Hepatocyte (in vitro differentiated cells): ENCODE measurements around the gene RUNX1. TPM values are rescaled to one million over a fixed set of nuclear protein-coding genes. Genes with fewer than 3 reads are reported as not detected.

Source experiments
- DNase-seq: peaks from one replicate; pipeline ENCODE4 v3.0.0-alpha.2; 2016; ENCODE audit warnings: low spot score
- H2AFZ ChIP-seq: fragments of 200-600 bp; sonication (generic); 2 replicates; pipeline ENCODE4 v1.6.0; 2016; ENCODE audit warnings: antibody characterized with exemption, mild to moderate bottlenecking
- H3K27ac ChIP-seq: fragments of 200-600 bp; sonication (generic); 2 replicates; pipeline ENCODE4 v1.5.1; 2016; ENCODE audit warnings: mild to moderate bottlenecking
- H3K27me3 ChIP-seq: fragments of 200-600 bp; sonication (generic); 2 replicates; pipeline ENCODE4 v1.6.1; 2016
- H3K36me3 ChIP-seq: fragments of 200-600 bp; sonication (generic); replicated peaks from 2 replicates; pipeline ENCODE4 v1.5.1; 2016; ENCODE audit warnings: low read depth; ENCODE audit not compliant: insufficient read depth
- H3K4me1 ChIP-seq: fragments of 200-600 bp; sonication (generic); 2 replicates; pipeline ENCODE4 v1.5.1; 2016; ENCODE audit warnings: mild to moderate bottlenecking, moderate library complexity; ENCODE audit not compliant: insufficient read depth
- H3K4me2 ChIP-seq: fragments of 200-600 bp; sonication (generic); 2 replicates; pipeline ENCODE4 v1.6.0; 2016
- H3K4me3 ChIP-seq: fragments of 200-600 bp; sonication (generic); 2 replicates; pipeline ENCODE4 v1.5.1; 2016; ENCODE audit warnings: mild to moderate bottlenecking
- H3K79me2 ChIP-seq: fragments of 200-600 bp; sonication (generic); 2 replicates; pipeline ENCODE4 v1.6.0; 2017; ENCODE audit warnings: mild to moderate bottlenecking
- H3K9me2 ChIP-seq: fragments of 200-600 bp; sonication (generic); replicated peaks from 2 replicates; pipeline ENCODE4 v1.6.0; 2017; ENCODE audit warnings: mild to moderate bottlenecking; ENCODE audit not compliant: insufficient read depth
- H3K9me3 ChIP-seq: fragments of 200-600 bp; sonication (generic); 2 replicates; pipeline ENCODE4 v1.5.1; 2016; ENCODE audit warnings: low read depth, mild to moderate bottlenecking
- H4K20me1 ChIP-seq: fragments of 200-600 bp; sonication (generic); 2 replicates; pipeline ENCODE4 v1.6.0; 2016; ENCODE audit warnings: mild to moderate bottlenecking; ENCODE audit not compliant: insufficient read depth, poor library complexity, severe bottlenecking
- CTCF ChIP-seq: fragments of 200-600 bp; sonication (generic); IDR thresholded peaks from 2 replicates; pipeline ENCODE4 v1.5.1; 2016; ENCODE audit warnings: antibody characterized with exemption, mild to moderate bottlenecking; ENCODE audit not compliant: poor library complexity
- EZH2 ChIP-seq: fragments of 200-600 bp; sonication (generic); IDR thresholded peaks from 2 replicates; pipeline ENCODE4 v1.6.1; 2016; ENCODE audit warnings: antibody characterized with exemption, mild to moderate bottlenecking, borderline replicate concordance
- EZH2phosphoT487 ChIP-seq: fragments of 200-600 bp; sonication (generic); IDR thresholded peaks from one replicate; pipeline ENCODE4 v1.6.1; 2018; ENCODE audit warnings: antibody characterized with exemption, mild to moderate bottlenecking, low read depth, moderate library complexity; ENCODE audit not compliant: unreplicated experiment, severe bottlenecking
- WGBS: methylation state at CpG from one replicate; pipeline ENCODE4 v1.1.6; 2016; ENCODE audit warnings: low lambda C conversion rate; ENCODE audit errors: missing lambda C conversion rate; 5-methylcytosine and 5-hydroxymethylcytosine counted together
- polyA plus RNA-seq: library from polyadenylated mRNA; unstranded; fragments of >200 nt; fragmentation: Nextera tagmentation; extraction: Ambion mirVana; gene quantifications from 2 replicates; pipeline ENCODE4 v1.2.1, GENCODE V29; 2016
- total RNA-seq: library from RNA; depleted of rRNA; stranded (reverse); fragments of >200 nt; gene quantifications from 2 replicates; pipeline ENCODE4 v1.2.3, GENCODE V29; 2014

RUNX1 gene
- total and polyA plus RNA-seq, 2 experiments from 2014 or later: 8.5 to 10.9 TPM

DNA sequence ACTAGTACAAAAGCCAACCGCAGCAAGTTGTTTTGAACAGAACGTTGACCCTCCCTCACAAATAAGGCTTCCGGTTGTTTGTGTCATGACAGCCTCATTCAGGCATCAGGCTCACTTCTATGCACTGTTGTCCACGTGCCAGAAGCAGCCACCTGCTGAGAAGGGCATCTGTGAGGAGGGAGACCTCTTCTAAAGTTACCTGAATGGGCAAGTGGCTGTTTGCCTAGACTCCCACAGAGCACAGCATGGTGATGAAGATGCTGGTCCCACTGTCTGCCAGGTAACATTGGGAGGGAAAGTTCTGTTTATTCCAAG, 204.2 kb downstream of the RUNX1 start:
- no peak for TF ChIP-seq EZH2
- no peak for TF ChIP-seq CTCF
- no peak for TF ChIP-seq EZH2phosphoT487
- H3K4me2 ChIP-seq: peak overlapping the region; percentile 51
- H4K20me1 ChIP-seq: no peaks in the 10 kb centered on the region
- no peak overlapping the region for H2AFZ ChIP-seq
- no peak for DNase-seq
- H3K79me2 ChIP-seq: peaks cover 22% of the 10 kb centered on the region
- H3K27me3 ChIP-seq: no peaks in the 10 kb centered on the region
- 63% methylated on average over 4 of the region's 4 CpGs for WGBS
- H3K9me3 ChIP-seq: no peaks in the 10 kb centered on the region
- peaks cover 29% of the 10 kb centered on the region for H3K4me1 ChIP-seq
- peak overlapping the region; percentile 94 for H3K27ac ChIP-seq
- no peaks in the 10 kb centered on the region for H3K36me3 ChIP-seq
- no peaks in the 10 kb centered on the region for H3K9me2 ChIP-seq
- no peak overlapping the region for H3K4me3 ChIP-seq

DNA sequence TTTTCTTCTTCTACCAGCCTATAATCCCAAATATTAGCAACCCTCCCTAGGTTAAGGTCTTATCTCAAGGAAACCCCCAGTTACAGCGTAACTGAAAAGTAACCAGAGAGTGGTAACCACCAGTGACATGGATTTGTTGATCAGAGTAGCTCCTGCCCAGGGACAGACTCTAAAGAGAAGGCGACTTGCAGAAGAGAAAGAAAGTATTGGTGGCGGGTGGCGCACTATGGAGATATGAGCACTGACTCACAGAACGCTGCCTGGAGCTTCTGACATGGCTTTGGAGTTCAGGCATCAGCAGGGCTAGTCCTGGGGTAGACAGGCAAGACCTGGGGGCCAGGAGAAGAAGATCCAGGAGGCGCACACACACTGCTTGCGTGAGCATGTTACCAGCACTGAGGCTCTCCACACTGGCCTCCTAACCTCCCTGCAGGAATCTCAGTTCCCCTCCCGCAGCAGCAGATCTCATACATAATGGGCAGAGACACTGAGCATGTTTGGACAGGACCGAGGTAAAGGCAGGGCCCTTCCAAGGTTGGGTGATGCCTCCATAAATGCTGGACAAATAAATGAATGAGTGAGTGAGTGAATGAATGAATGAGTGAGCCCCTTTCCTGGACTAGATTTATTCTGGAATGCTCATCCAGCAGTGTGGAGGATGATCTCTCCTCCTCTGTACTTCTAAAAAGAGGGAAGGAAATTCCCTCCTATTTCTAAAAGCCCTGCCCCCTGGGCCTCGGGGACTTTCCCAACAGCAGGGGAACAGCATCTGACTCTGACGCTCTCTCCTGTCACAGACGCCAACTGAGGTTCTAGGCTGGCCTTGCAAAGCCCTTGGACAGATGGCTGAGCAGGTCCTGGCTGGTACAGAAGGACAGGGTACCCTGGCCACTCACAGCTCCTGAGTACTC, 204.8 kb downstream of the RUNX1 start:
- Histone ChIP-seq H3K4me1 (peaks cover 29% of the 10 kb centered on the region), H4K20me1 (no peaks in the 10 kb centered on the region), H3K27ac (peak overlapping the region; percentile 94), H3K4me3 (no peak overlapping the region), H3K9me3 (no peaks in the 10 kb centered on the region), H2AFZ (no peak overlapping the region), H3K9me2 (no peaks in the 10 kb centered on the region), H3K27me3 (no peaks in the 10 kb centered on the region), H3K4me2 (no peak overlapping the region), H3K36me3 (no peaks in the 10 kb centered on the region), H3K79me2 (peaks cover 24% of the 10 kb centered on the region)
- TF ChIP-seq EZH2 (no peak), EZH2phosphoT487 (no peak), CTCF (no peak)
- WGBS: 83% methylated on average over 12 of the region's 12 CpGs
- DNase-seq: no peak

- Histone ChIP-seq H3K9me3 (no peaks in the 10 kb centered on the region), H3K27ac (no peak overlapping the region), H3K27me3 (no peaks in the 10 kb centered on the region), H3K9me2 (no peaks in the 10 kb centered on the region), H3K79me2 (peaks cover 25% of the 10 kb centered on the region), H4K20me1 (no peaks in the 10 kb centered on the region), H3K4me1 (peaks cover 29% of the 10 kb centered on the region), H2AFZ (no peak overlapping the region), H3K4me3 (no peak overlapping the region), H3K4me2 (no peak overlapping the region), H3K36me3 (no peaks in the 10 kb centered on the region)
- DNase-seq: no peak
- WGBS: 89% methylated on average over 9 of the region's 9 CpGs
- TF ChIP-seq CTCF (no peak), EZH2 (no peak), EZH2phosphoT487 (no peak)
Measured at GRCh38 chr21:34843562-34843961, 205.5 kb downstream of the RUNX1 start.
